AG09319 (cell line): ENCODE results near the gene ANK2.
A peak's percentile ranks its signal among the peaks of the same experiment; 100 is the strongest.

Source experiments
- DNase-seq: peaks from one replicate; pipeline ENCODE4 v3.0.0-alpha.2; 2010; ENCODE audit warnings: low read depth; ENCODE audit errors: extremely low read depth
- CTCF ChIP-seq: IDR thresholded peaks from 2 replicates; pipeline ENCODE4 v1.5.1; 2011; ENCODE audit warnings: low read depth, mild to moderate bottlenecking, inconsistent platforms, low read length, moderate library complexity

ANK2 gene

GRCh38 chr4:113383111-113383785 lies 333.8 kb downstream of the ANK2 start:
- peak; percentile 32 for DNase-seq
- TF ChIP-seq CTCF = no peak

GRCh38 chr4:113384600-113384999 lies 335.1 kb downstream of the ANK2 start:
- DNase-seq = no peak
- TF ChIP-seq CTCF = no peak

- DNase-seq = no peak
- TF ChIP-seq CTCF = no peak
Observed at GRCh38 chr4:113385281-113385899, 335.9 kb downstream of the ANK2 start.

- no peak for TF ChIP-seq CTCF
- DNase-seq = no peak
Observed at GRCh38 chr4:113389160-113389559, 339.7 kb downstream of the ANK2 start.

GRCh38 chr4:113390850-113391249 lies 341.4 kb downstream of the ANK2 start:
- TF ChIP-seq CTCF = no peak

GRCh38 chr4:113394108-113394729 lies 344.8 kb downstream of the ANK2 start:
- no peak for TF ChIP-seq CTCF
- DNase-seq = no peak

More at GRCh38 chr4:113390850-113391249, 341.4 kb downstream of the ANK2 start:
- DNase-seq = no peak
